ENCODE measurements around the gene SOX11. TPM values are rescaled to one million over a fixed set of nuclear protein-coding genes. Genes with fewer than 3 reads are reported as not detected.
"Not testable (repeated sequence)": the region's sequence is repeated elsewhere in the genome, so short reads cannot be mapped to it uniquely, and the experiment has no call there.

Gene SOX11
- total RNA-seq = under 0.01 and 0.32 TPM in 2 replicates

DNA sequence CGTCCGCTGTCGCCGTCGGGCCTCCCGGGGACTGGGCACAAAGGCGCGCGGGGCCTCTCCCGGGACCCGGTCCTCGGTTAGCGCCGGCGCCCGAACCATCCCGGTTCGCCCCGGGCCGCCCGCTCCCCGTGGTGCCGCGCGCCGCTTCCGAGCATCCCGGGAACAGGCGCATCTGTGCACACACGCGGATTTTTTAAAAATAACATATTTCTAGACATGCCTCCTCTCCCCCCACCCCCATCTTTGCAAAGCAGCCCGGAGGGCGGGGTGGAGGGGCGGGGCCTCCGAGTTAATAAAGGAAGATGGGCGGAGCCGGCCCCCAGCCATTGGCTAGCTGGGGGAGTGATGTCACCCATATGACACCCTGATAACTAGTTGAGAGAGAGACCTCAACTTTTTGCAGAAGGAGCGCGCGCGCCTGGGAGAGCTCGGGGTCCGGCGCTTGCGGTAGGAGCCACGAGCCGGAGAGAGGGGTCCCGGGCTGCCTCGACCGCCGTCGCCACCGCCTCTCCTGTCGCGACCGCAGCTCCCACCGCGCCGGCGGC is at the start of gene SOX11:
Gene SOX11, plus strand, starts transcription at position 400 of the 545 bp plus-strand sequence. CDS start 338 bp downstream, outside the sequence.
- peak; percentile 39 for DNase-seq (ENCODE audit: low read depth)
- H3K4me3 ChIP-seq (ENCODE audit: low read depth, low read length) = no peak within 1 kb of the TSS
- TF ChIP-seq CTCF (IDR thresholded peaks at IDR 0.05; ENCODE audit: insufficient read depth, low read depth, low read length) = no peak

DNA sequence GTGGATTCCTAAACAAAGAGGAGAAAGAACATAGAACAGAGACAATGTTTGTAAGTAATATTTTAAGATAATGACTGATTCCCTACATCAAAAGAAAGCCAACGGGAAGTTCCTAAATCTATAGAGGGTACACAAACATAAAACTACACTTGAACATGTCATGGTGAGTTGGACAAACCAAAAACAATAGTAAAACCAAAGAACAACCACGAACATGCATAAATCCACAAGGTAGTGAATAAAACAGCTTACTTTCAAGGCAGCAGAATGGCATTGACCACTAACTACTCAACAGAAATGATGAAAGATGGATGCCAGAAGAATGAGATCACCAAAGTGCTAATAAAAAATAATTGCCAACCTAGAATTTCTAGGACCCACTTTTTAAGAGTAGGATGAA is 39.5 kb upstream of the SOX11 start:
- not testable (repeated sequence) for H3K4me3 ChIP-seq (ENCODE audit: low read depth, low read length); DNase-seq (ENCODE audit: low read depth)

DNA sequence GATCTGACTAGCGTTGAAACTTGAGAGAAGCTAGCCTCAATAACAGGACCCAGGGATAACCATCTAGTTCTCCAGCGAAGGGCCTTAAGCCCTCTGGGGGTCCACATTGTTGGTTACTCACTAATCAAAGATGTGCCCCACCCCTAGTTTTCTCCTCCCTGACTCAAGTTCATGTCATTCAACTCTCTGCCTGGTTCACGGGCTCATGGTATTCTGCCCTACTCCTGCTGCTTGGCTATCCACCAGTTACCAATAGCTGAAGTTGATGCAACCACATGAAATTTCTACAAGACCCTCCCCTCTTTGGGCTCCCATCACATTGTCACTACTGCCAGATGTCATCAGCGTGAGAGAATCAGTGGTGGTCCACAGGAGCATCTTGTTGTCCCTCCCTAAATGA is 38.4 kb upstream of the SOX11 start:
- not testable (repeated sequence) for DNase-seq (ENCODE audit: low read depth); H3K4me3 ChIP-seq (ENCODE audit: low read depth, low read length)

- DNase-seq (ENCODE audit: low read depth) = no peak
- H3K4me3 ChIP-seq (ENCODE audit: low read depth, low read length) = no peak overlapping the region
- TF ChIP-seq CTCF (IDR thresholded peaks at IDR 0.05; ENCODE audit: insufficient read depth, low read depth, low read length) = no peak
Observed at GRCh38 chr2:5657231-5657630, 35.0 kb upstream of the SOX11 start.

- no peak overlapping the region for H3K4me3 ChIP-seq (ENCODE audit: low read depth, low read length)
- no peak for TF ChIP-seq CTCF (IDR thresholded peaks at IDR 0.05; ENCODE audit: insufficient read depth, low read depth, low read length)
- no peak for DNase-seq (ENCODE audit: low read depth)
Observed at GRCh38 chr2:5660591-5660990, 31.6 kb upstream of the SOX11 start.

DNA sequence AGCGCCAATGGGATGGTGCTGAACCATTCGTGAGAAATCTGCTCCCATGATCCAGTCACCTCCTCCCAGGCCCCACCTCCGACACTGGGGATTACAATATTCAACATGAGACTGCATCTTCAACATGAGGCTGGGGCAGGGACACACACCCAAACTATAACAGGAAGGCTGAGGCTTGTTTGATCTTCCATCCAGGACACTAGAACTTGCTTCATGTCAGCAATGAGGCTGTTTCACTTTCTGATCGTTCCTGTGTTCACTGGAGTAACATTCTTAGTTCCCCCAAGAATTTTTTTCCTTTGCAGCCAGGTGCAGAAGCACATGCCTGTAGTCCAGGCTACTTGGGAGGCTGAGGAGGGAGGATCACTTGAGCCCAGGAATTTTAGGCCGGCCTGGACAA is 30.8 kb upstream of the SOX11 start:
- H3K4me3 ChIP-seq (ENCODE audit: low read depth, low read length) = no peak overlapping the region
- no peak for DNase-seq (ENCODE audit: low read depth)
- no peak for TF ChIP-seq CTCF (IDR thresholded peaks at IDR 0.05; ENCODE audit: insufficient read depth, low read depth, low read length)

DNA sequence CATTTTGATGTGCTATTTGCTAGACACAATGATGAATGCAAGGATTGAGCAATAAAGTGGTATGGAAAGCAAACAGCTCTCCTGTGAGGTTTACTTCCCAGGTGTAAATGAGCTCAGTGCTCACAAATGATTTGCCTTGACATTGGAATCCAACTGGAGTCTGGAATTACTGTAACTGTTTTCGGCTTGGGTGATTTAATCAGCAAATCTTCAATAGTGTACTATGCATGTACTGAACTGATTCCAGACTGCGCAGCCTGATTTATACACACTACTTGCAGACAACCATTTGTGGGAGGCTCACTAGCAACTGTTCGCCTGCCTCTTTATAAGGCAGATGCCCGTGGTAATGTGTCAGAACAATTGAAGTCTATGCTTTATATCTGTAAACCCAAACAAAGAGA is 27.9 kb upstream of the SOX11 start:
- no peak for DNase-seq (ENCODE audit: low read depth)
- no peak for TF ChIP-seq CTCF (IDR thresholded peaks at IDR 0.05; ENCODE audit: insufficient read depth, low read depth, low read length)

GRCh38 chr2:5665066-5665465 is 27.1 kb upstream of the SOX11 start:
- no peak for TF ChIP-seq CTCF (IDR thresholded peaks at IDR 0.05; ENCODE audit: insufficient read depth, low read depth, low read length)
- DNase-seq (ENCODE audit: low read depth) = no peak
- no peak overlapping the region for H3K4me3 ChIP-seq (ENCODE audit: low read depth, low read length)

More for the DNA sequence above, 27.9 kb upstream of the SOX11 start:
- no peak overlapping the region for H3K4me3 ChIP-seq (ENCODE audit: low read depth, low read length)
